Vagina (tissue), 2 donors: ENCODE measurements around the gene BPTF.

Experiments used
- CTCF ChIP-seq, 3 experiments: fragments of 450-650 bp in 2 of 3; fragments of 200-600 bp in 1 of 3; sonication (generic) in 1 of 3; IDR thresholded peaks; one replicate each; pipeline ENCODE4 v1.5.1; 2017 to 2019; ENCODE audit warnings: antibody characterized with exemption in 3 of 3, mild to moderate bottlenecking in 2 of 3, moderate library complexity in 2 of 3
- POLR2A ChIP-seq, 2 donors: fragments of 450-650 bp; IDR thresholded peaks; one replicate each; pipeline ENCODE4 v1.6.1; 2017; ENCODE audit warnings: antibody characterized with exemption in 2 of 2, mild to moderate bottlenecking in 2 of 2, moderate library complexity in 2 of 2
- POLR2AphosphoS5 ChIP-seq, 2 donors: sonication (generic); formaldehyde crosslinking; IDR thresholded peaks; one replicate each; pipeline ENCODE4 v1.9.0; 2017; ENCODE audit warnings: antibody characterized with exemption in 2 of 2, mild to moderate bottlenecking in 2 of 2, low read depth in 1 of 2; ENCODE audit not compliant: insufficient read depth in 1 of 2

- TF ChIP-seq CTCF (IDR thresholded peaks at IDR 0.05): no peak
- TF ChIP-seq POLR2A (IDR thresholded peaks at IDR 0.05): no peak
- no peak for TF ChIP-seq POLR2AphosphoS5 (IDR thresholded peaks at IDR 0.05; ENCODE audit: insufficient read depth in 1 of 2, low read depth in 1 of 2)
These were observed 11.1 kb downstream of the BPTF start for GRCh38 chr17:67836205-67836987.
